GM21360 (cell line): Measurements from ENCODE around the gene MAPT.
"Not testable (repeated sequence)": the region's sequence is repeated elsewhere in the genome, so short reads cannot be mapped to it uniquely, and the experiment has no call there.

Source experiments
- ATAC-seq: cut with Tn5 transposase; IDR thresholded peaks from one replicate; pipeline ENCODE4 v1.9.1; 2021; ENCODE audit warnings: mild to moderate bottlenecking, moderate library complexity; ENCODE audit not compliant: unreplicated experiment

The MAPT gene

GRCh38 chr17:45949755-45950320 is 55.5 kb downstream of the MAPT start:
- no peak for ATAC-seq

GRCh38 chr17:45950888-45951287 is 56.5 kb downstream of the MAPT start:
- no peak for ATAC-seq

GRCh38 chr17:45951403-45951802 is 57.0 kb downstream of the MAPT start:
- ATAC-seq, result no peak

- no peak for ATAC-seq
Observed at GRCh38 chr17:45951941-45952340, 57.6 kb downstream of the MAPT start.

- no peak for ATAC-seq
Observed at GRCh38 chr17:45952814-45953320, 58.5 kb downstream of the MAPT start.

GRCh38 chr17:45953561-45953960 is 59.2 kb downstream of the MAPT start:
- ATAC-seq, result no peak

GRCh38 chr17:45954914-45955313 is 60.6 kb downstream of the MAPT start:
- ATAC-seq, result no peak

GRCh38 chr17:45955326-45955725 is 61.0 kb downstream of the MAPT start:
- ATAC-seq, result no peak

GRCh38 chr17:45956090-45956489 is 61.7 kb downstream of the MAPT start:
- no peak for ATAC-seq

GRCh38 chr17:45956746-45957145 is 62.4 kb downstream of the MAPT start:
- ATAC-seq, result not testable (repeated sequence)

- ATAC-seq, result no peak
Observed at GRCh38 chr17:45958307-45958706, 64.0 kb downstream of the MAPT start.

GRCh38 chr17:45958994-45959665 is 64.8 kb downstream of the MAPT start:
- ATAC-seq, result no peak

GRCh38 chr17:45960311-45960710 is 66.0 kb downstream of the MAPT start:
- no peak for ATAC-seq

GRCh38 chr17:45961206-45961605 is 66.9 kb downstream of the MAPT start:
- no peak for ATAC-seq

GRCh38 chr17:45962221-45962972 is 68.0 kb downstream of the MAPT start:
- ATAC-seq, result no peak

GRCh38 chr17:45963283-45963682 is 68.9 kb downstream of the MAPT start:
- no peak for ATAC-seq

GRCh38 chr17:45963889-45964288 is 69.5 kb downstream of the MAPT start:
- ATAC-seq, result no peak

- ATAC-seq, result no peak
Observed at GRCh38 chr17:45964634-45965033, 70.3 kb downstream of the MAPT start.

- ATAC-seq, result no peak
Observed at GRCh38 chr17:45965812-45966211, 71.5 kb downstream of the MAPT start.

- no peak for ATAC-seq
Observed at GRCh38 chr17:45966606-45967280, 72.4 kb downstream of the MAPT start.

- ATAC-seq, result no peak
Observed at GRCh38 chr17:45967378-45967777, 73.0 kb downstream of the MAPT start.
